Gastroesophageal sphincter (tissue), 4 donors: ENCODE measurements around the gene REC8. TPM values are rescaled to one million over a fixed set of nuclear protein-coding genes. Genes with fewer than 3 reads are reported as not detected.
A peak's percentile ranks its signal among the peaks of the same experiment; 100 is the strongest.

ENCODE experiments used
- ATAC-seq: fragments of 150-250 bp; one replicate; pipeline ENCODE4 v1.9.1; 2016; ENCODE audit warnings: mild to moderate bottlenecking, moderate library complexity
- H3K27ac ChIP-seq, 4 donors: fragments of 200-600 bp; sonication (generic) in 3 of 4; 1 replicate in 3 of 4; 2 replicates in 1 of 4; pipeline ENCODE4 v1.5.1; 2016 to 2019
- H3K27me3 ChIP-seq: fragments of 200-600 bp; sonication (generic); one replicate; pipeline ENCODE4 v1.5.1; 2019
- H3K36me3 ChIP-seq, 2 donors: fragments of 200-600 bp; sonication (generic); one replicate each; pipeline ENCODE4 v1.5.1; 2019; ENCODE audit warnings: control low read depth in 1 of 2
- H3K4me1 ChIP-seq, 3 donors: fragments of 200-600 bp; sonication (generic); 1 replicate in 2 of 3; 2 replicates in 1 of 3; pipeline ENCODE4 v1.5.1; 2016 to 2019; ENCODE audit warnings: control low read depth in 2 of 3
- H3K4me3 ChIP-seq, 2 donors: fragments of 200-600 bp; sonication (generic); one replicate each; pipeline ENCODE4 v1.5.1; 2019; ENCODE audit warnings: mild to moderate bottlenecking in 1 of 2, moderate library complexity in 1 of 2
- H3K9me3 ChIP-seq, 3 donors: fragments of 200-600 bp; sonication (generic); one replicate each; pipeline ENCODE4 v1.5.1; 2017 to 2019; ENCODE audit warnings: control low read depth in 2 of 3
- EP300 ChIP-seq: sonication (generic); formaldehyde crosslinking; IDR thresholded peaks from one replicate; pipeline ENCODE4 v1.6.1; 2017; ENCODE audit warnings: antibody characterized with exemption, mild to moderate bottlenecking
- POLR2A ChIP-seq, 2 donors: fragments of 450-650 bp; IDR thresholded peaks; one replicate each; pipeline ENCODE4 v1.6.1; 2017; ENCODE audit warnings: antibody characterized with exemption in 2 of 2, mild to moderate bottlenecking in 2 of 2, moderate library complexity in 1 of 2
- POLR2AphosphoS5 ChIP-seq: sonication (generic); formaldehyde crosslinking; IDR thresholded peaks from one replicate; pipeline ENCODE4 v1.6.1; 2017; ENCODE audit warnings: antibody characterized with exemption
- WGBS, 2 donors: methylation state at CpG; one replicate each; pipeline ENCODE4 v1.1.5; 2018; ENCODE audit warnings: low coverage in 1 of 2; 5-methylcytosine and 5-hydroxymethylcytosine counted together
- total RNA-seq, 4 donors: library from RNA; depleted of rRNA; stranded (reverse); fragments of >200 nt; gene quantifications; one replicate each; pipeline ENCODE4 v1.1.0, GENCODE V29; 2016
- TF ChIP-seq, protein P1 (sequence below), 4 experiments: fragments of 200-600 bp in 2 of 4; fragments of 450-650 bp in 2 of 4; sonication (generic) in 1 of 4; IDR thresholded peaks; one replicate each; pipeline ENCODE4 v1.5.1; 2017 to 2019; ENCODE audit warnings: antibody characterized with exemption in 4 of 4, mild to moderate bottlenecking in 2 of 4, moderate library complexity in 2 of 4

The REC8 gene, protein sequence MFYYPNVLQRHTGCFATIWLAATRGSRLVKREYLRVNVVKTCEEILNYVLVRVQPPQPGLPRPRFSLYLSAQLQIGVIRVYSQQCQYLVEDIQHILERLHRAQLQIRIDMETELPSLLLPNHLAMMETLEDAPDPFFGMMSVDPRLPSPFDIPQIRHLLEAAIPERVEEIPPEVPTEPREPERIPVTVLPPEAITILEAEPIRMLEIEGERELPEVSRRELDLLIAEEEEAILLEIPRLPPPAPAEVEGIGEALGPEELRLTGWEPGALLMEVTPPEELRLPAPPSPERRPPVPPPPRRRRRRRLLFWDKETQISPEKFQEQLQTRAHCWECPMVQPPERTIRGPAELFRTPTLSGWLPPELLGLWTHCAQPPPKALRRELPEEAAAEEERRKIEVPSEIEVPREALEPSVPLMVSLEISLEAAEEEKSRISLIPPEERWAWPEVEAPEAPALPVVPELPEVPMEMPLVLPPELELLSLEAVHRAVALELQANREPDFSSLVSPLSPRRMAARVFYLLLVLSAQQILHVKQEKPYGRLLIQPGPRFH
- total RNA-seq = 1 to 10 TPM; 1.6 to 8.2 (median 6.8) TPM

DNA sequence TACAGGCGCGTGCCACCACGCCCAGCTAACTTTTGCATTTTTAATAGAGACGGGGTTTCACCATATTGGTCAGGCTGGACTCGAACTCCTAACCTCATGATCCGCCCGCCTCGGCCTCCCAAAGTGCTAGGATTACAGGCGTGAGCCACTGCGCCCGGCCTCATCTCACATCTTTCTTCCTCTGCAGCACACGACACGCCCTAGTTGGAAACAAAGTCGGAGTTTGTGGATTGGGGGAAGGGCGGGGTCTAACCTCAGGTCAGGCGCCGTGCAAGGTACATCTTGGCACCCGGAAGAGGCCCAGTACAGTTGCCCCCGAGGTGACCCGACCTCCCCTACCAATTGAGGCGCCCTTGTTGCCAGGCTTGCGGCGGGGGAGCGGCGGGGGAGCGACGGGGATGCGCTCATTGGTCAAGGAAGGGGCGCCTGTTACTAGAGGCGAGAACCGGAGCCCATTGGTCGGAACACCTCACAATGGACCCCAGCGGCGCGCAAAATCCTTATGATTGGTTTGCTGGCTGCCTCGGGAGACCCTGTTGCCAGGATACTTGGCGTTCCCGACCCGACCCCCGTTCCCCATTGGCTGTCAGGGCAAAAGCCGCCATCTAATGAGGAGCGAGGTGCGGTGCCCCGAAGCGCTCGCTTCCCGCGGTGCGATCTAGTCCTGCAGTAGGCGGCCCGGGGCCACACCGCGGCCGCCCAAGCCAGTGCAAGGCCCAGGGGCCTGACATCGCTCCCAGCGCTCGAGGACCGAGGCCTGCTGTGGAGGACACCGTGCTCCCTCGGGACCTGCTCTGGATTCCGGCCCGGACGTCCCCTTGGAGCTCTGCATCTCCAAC, at the start of gene REC8:
TSS of gene REC8 (plus strand) at position 659 of the 839 bp plus-strand sequence. CDS start 473 bp downstream, outside the sequence.
- peak; percentile 86 for ATAC-seq
- peaks cover 0 to 37% of the 10 kb centered on the region in 2 donors for H3K36me3 ChIP-seq
- TF ChIP-seq POLR2A (IDR thresholded peaks at IDR 0.05) (peak in 1 of 2 donors; percentile 37), POLR2AphosphoS5 (no peak)
- H3K4me1 ChIP-seq = peaks cover 0 to 21% (median 3%) of the 10 kb centered on the region in 3 donors
- no peaks in the 10 kb centered on the region for H3K9me3 ChIP-seq
- no peaks in the 10 kb centered on the region for H3K27me3 ChIP-seq
- H3K27ac ChIP-seq = peak within 1 kb of the TSS in 3 of 4 donors; percentile 60 to 72 (median 63)
- H3K4me3 ChIP-seq = peak within 1 kb of the TSS; percentile 2 to 47
- WGBS, 2 donors = 29% methylated on average over 23 of the region's 63 CpGs; no CpG with 5 or more reads in 1 of the 2 donors

DNA sequence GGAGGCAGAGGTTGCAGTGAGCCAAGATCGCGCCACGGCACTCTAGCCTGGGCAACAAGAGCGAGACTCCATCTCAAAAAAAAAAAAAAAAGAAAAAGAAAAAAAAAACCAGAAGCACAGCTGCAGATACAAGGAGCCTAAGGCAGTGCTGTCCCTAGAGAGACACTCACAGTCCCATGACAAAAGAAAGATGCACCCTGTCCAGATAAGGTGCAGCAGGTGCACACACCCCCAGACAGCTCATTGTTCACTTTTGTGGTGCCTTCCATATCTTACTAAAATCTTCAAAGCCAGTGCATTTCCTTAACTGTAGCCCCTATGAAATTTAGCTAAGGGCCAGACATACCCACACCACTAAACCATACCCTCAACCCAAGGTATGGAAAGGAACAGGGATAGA, 49.5 kb upstream of the REC8 start:
- no CpG with 5 or more reads among the region's 4 CpGs for WGBS, 2 donors
- Histone ChIP-seq H3K4me3 (no peak overlapping the region), H3K36me3 (peaks cover 0 to 75% of the 10 kb centered on the region in 2 donors), H3K4me1 (peaks cover 0 to 2% (median 0%) of the 10 kb centered on the region in 3 donors), H3K27ac (no peak overlapping the region), H3K27me3 (no peaks in the 10 kb centered on the region), H3K9me3 (no peaks in the 10 kb centered on the region)
- TF ChIP-seq, protein P1, sequence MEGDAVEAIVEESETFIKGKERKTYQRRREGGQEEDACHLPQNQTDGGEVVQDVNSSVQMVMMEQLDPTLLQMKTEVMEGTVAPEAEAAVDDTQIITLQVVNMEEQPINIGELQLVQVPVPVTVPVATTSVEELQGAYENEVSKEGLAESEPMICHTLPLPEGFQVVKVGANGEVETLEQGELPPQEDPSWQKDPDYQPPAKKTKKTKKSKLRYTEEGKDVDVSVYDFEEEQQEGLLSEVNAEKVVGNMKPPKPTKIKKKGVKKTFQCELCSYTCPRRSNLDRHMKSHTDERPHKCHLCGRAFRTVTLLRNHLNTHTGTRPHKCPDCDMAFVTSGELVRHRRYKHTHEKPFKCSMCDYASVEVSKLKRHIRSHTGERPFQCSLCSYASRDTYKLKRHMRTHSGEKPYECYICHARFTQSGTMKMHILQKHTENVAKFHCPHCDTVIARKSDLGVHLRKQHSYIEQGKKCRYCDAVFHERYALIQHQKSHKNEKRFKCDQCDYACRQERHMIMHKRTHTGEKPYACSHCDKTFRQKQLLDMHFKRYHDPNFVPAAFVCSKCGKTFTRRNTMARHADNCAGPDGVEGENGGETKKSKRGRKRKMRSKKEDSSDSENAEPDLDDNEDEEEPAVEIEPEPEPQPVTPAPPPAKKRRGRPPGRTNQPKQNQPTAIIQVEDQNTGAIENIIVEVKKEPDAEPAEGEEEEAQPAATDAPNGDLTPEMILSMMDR (IDR thresholded peaks at IDR 0.05) = no peak
- no peak for ATAC-seq

DNA sequence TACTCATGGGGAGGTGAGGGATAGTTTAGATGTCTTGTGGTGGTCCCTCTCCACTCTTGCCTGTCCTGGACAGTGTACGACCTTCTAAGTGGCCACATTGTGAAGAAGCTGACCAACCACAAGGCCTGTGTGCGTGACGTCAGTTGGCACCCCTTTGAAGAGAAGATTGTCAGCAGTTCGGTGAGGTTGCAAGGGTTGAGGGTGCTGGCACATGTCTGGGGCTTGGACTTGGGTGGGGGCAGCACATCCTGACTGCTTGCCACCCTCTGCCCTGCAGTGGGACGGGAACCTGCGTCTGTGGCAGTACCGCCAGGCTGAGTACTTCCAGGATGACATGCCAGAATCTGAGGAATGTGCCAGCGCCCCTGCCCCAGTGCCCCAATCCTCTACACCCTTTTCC, 49.0 kb upstream of the REC8 start:
- Histone ChIP-seq H3K27me3 (no peaks in the 10 kb centered on the region), H3K4me3 (no peak overlapping the region), H3K9me3 (no peaks in the 10 kb centered on the region), H3K36me3 (peaks cover 0 to 71% of the 10 kb centered on the region in 2 donors), H3K4me1 (no peaks in the 10 kb centered on the region), H3K27ac (no peak overlapping the region)
- no peak for ATAC-seq
- TF ChIP-seq EP300 (no peak), POLR2AphosphoS5 (no peak), POLR2A (IDR thresholded peaks at IDR 0.05) (no peak)
- TF ChIP-seq, protein P1 (IDR thresholded peaks at IDR 0.05) = no peak
- WGBS, 2 donors = 89 to 90% methylated on average over 4 to 5 of the region's 8 CpGs

DNA sequence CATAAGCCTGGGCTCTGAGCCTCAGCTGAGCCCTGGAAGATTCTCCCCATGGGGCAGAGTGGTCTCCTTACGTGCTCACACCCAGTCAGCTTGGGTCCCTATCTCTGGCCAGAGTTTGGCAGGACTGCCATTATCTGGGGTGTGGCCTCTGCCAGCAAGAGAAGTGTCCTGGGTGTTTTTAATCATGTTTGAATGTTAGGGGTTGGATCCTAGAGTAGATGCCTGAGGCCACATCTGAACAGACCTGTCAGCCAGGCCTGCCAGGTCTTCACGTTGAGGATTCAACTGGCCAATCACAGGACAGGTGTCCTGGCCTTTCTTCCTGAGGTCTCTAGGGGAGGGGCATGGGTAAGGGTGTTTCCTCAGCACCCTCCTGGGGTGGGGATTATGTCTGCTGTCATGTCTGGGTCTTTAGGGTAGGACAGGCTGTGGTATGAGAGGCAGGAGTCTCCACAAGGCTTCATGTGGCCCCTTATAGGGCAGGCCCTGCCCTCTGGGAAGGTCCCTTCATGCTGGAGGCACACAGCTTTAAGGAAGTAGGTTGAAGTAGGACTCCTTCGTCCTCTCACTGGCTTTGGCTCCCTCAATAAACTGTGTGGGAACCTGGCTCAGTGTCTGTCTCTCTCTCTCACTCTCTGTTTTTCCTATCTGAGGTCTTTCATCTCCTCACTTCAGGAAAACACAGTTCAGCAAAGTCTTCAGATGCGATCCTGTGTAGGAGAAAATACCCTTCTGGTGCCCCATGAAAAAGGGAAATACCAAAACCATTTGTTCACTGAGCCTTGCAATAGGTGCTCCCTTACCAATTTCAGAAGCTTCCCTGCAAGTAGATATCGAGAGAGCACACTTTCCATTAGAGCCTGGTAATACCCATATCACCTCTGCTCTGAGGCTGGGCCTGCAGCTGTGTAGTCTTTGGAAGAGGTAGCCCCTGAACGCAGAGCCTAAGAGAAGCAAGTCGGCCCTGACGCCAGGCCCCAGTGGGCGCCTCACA, 48.2 kb upstream of the REC8 start:
- H3K36me3 ChIP-seq = peaks cover 0 to 62% of the 10 kb centered on the region in 2 donors
- no peak for ATAC-seq
- no peak for TF ChIP-seq POLR2A (IDR thresholded peaks at IDR 0.05)
- TF ChIP-seq, protein P1 (IDR thresholded peaks at IDR 0.05) = no peak
- TF ChIP-seq POLR2AphosphoS5 = no peak
- TF ChIP-seq EP300 = no peak

More for the DNA sequence above, 48.2 kb upstream of the REC8 start:
- Histone ChIP-seq H3K4me3 (no peak overlapping the region), H3K27ac (no peak overlapping the region), H3K9me3 (no peaks in the 10 kb centered on the region), H3K27me3 (no peaks in the 10 kb centered on the region), H3K4me1 (no peaks in the 10 kb centered on the region)
- WGBS, 2 donors = 82% methylated on average over 3 of the region's 9 CpGs; no CpG with 5 or more reads in 1 of the 2 donors
